KMS-11 (cell line): Measurements from ENCODE around the gene CSNK1A1.
"Not testable (repeated sequence)": the region's sequence is repeated elsewhere in the genome, so short reads cannot be mapped to it uniquely, and the experiment has no call there.

Source experiments
- H2AFZ ChIP-seq: fragments of 200-600 bp; sonication (generic); 2 replicates; pipeline ENCODE4 v1.6.1; 2016; ENCODE audit warnings: antibody characterized with exemption, mixed run types, low read depth
- H3K27ac ChIP-seq: fragments of 200-600 bp; sonication (generic); 2 replicates; pipeline ENCODE4 v1.6.1; 2016; ENCODE audit warnings: mild to moderate bottlenecking, mixed run types
- H3K27me3 ChIP-seq: fragments of 200-600 bp; sonication (generic); 2 replicates; pipeline ENCODE4 v1.6.1; 2017; ENCODE audit warnings: mild to moderate bottlenecking, low read depth, mixed run types, moderate library complexity; ENCODE audit not compliant: insufficient read depth
- H3K36me3 ChIP-seq: fragments of 200-600 bp; sonication (generic); 2 replicates; pipeline ENCODE4 v1.6.1; 2017; ENCODE audit warnings: mild to moderate bottlenecking, mixed run types; ENCODE audit not compliant: insufficient read depth
- H3K4me1 ChIP-seq: fragments of 200-600 bp; sonication (generic); 2 replicates; pipeline ENCODE4 v1.6.1; 2016; ENCODE audit warnings: mild to moderate bottlenecking, low read depth, mixed run types; ENCODE audit not compliant: poor library complexity, severe bottlenecking
- H3K4me2 ChIP-seq: fragments of 200-600 bp; sonication (generic); 2 replicates; pipeline ENCODE4 v1.7.0; 2016; ENCODE audit warnings: mild to moderate bottlenecking, mixed run types
- H3K4me3 ChIP-seq: fragments of 200-600 bp; sonication (generic); IDR thresholded peaks from 2 replicates; pipeline ENCODE4 v1.6.1; 2017; ENCODE audit warnings: low read depth, low read length, mixed read lengths; ENCODE audit not compliant: insufficient read depth
- H3K79me2 ChIP-seq: fragments of 200-600 bp; sonication (generic); 2 replicates; pipeline ENCODE4 v1.6.1; 2016; ENCODE audit warnings: low read depth, mixed run types; ENCODE audit not compliant: insufficient read depth
- H3K9ac ChIP-seq: fragments of 200-600 bp; sonication (generic); 2 replicates; pipeline ENCODE4 v1.6.1; 2016; ENCODE audit warnings: mild to moderate bottlenecking, mixed run types
- H4K20me1 ChIP-seq: fragments of 200-600 bp; sonication (generic); 2 replicates; pipeline ENCODE4 v1.6.1; 2016; ENCODE audit warnings: mild to moderate bottlenecking, mixed run types; ENCODE audit not compliant: insufficient read depth
- CTCF ChIP-seq: fragments of 200-600 bp; sonication (generic); conservative IDR thresholded peaks from 2 replicates; pipeline ENCODE4 v1.6.1; 2017; ENCODE audit warnings: low read depth, mild to moderate bottlenecking, antibody characterized with exemption, low read length, moderate library complexity, mixed read lengths

Gene CSNK1A1

GRCh38 chr5:149466457-149466972 is 84.7 kb downstream of the CSNK1A1 start:
- Histone ChIP-seq H3K9ac (no peak overlapping the region), H3K4me3 (no peak overlapping the region), H2AFZ (no peak overlapping the region), H3K27me3 (no peaks in the 10 kb centered on the region), H3K36me3 (no peaks in the 10 kb centered on the region), H3K4me1 (no peaks in the 10 kb centered on the region), H3K27ac (no peak overlapping the region), H3K4me2 (no peak overlapping the region), H3K79me2 (no peaks in the 10 kb centered on the region), H4K20me1 (no peaks in the 10 kb centered on the region)
- no peak for TF ChIP-seq CTCF

GRCh38 chr5:149464796-149465489 is 86.3 kb downstream of the CSNK1A1 start:
- H3K4me1 ChIP-seq = no peaks in the 10 kb centered on the region
- H3K36me3 ChIP-seq = no peaks in the 10 kb centered on the region
- no peak overlapping the region for H2AFZ ChIP-seq
- H3K27me3 ChIP-seq = no peaks in the 10 kb centered on the region
- H4K20me1 ChIP-seq = no peaks in the 10 kb centered on the region
- TF ChIP-seq CTCF = no peak
- no peaks in the 10 kb centered on the region for H3K79me2 ChIP-seq
- H3K4me2 ChIP-seq = no peak overlapping the region
- H3K4me3 ChIP-seq = no peak overlapping the region
- H3K27ac ChIP-seq = no peak overlapping the region
- no peak overlapping the region for H3K9ac ChIP-seq

GRCh38 chr5:149461907-149462306 is 89.3 kb downstream of the CSNK1A1 start:
- not testable (repeated sequence) for H3K4me1 ChIP-seq, H3K27ac ChIP-seq, H3K4me2 ChIP-seq, H3K79me2 ChIP-seq, H2AFZ ChIP-seq, H3K36me3 ChIP-seq, H3K9ac ChIP-seq, H3K4me3 ChIP-seq, H3K27me3 ChIP-seq, H4K20me1 ChIP-seq

GRCh38 chr5:149459891-149460290 is 91.3 kb downstream of the CSNK1A1 start:
- Histone ChIP-seq H3K9ac (no peak overlapping the region), H3K4me2 (no peak overlapping the region), H3K79me2 (no peaks in the 10 kb centered on the region), H3K27me3 (no peaks in the 10 kb centered on the region), H3K27ac (no peak overlapping the region), H4K20me1 (no peaks in the 10 kb centered on the region), H2AFZ (no peak overlapping the region), H3K4me1 (peaks cover 5% of the 10 kb centered on the region), H3K4me3 (no peak overlapping the region), H3K36me3 (no peaks in the 10 kb centered on the region)
- TF ChIP-seq CTCF = no peak

- Histone ChIP-seq H2AFZ (no peak overlapping the region), H3K9ac (no peak overlapping the region)
Measured at GRCh38 chr5:149457393-149457763, 93.9 kb downstream of the CSNK1A1 start.

More at GRCh38 chr5:149457393-149457763, 93.9 kb downstream of the CSNK1A1 start:
- Histone ChIP-seq H3K36me3 (no peaks in the 10 kb centered on the region), H3K4me3 (no peak overlapping the region), H4K20me1 (no peaks in the 10 kb centered on the region), H3K27me3 (no peaks in the 10 kb centered on the region), H3K4me1 (peaks cover 5% of the 10 kb centered on the region), H3K27ac (no peak overlapping the region), H3K4me2 (no peak overlapping the region), H3K79me2 (no peaks in the 10 kb centered on the region)
- TF ChIP-seq CTCF = no peak
